HEK293T (cell line): ENCODE measurements around the gene SYT9.

Experiments used
- CTCF ChIA-PET: fragments of 350-600 bp; formaldehyde crosslinking; extraction: SDS; loops from one replicate; lab custom pipeline; 2021; ENCODE audit warnings: antibody characterized with exemption, inconsistent platforms; lab: Yijun Ruan, JAX
- POLR2A ChIA-PET: fragments of 350-600 bp; formaldehyde crosslinking; extraction: SDS; loops from one replicate; lab custom pipeline; 2020; ENCODE audit warnings: antibody characterized with exemption, inconsistent platforms; lab: Yijun Ruan, JAX
- DNase-seq: peaks from one replicate; pipeline ENCODE4 v3.0.0; 2012; ENCODE audit warnings: mixed read lengths; ENCODE audit errors: extremely low spot score
- ARNT ChIP-seq: fragments of 450-650 bp; IDR thresholded peaks from 2 replicates; pipeline ENCODE4 v1.6.1; 2017; ENCODE audit warnings: mild to moderate bottlenecking
- BHLHE40 ChIP-seq: fragments of 450-650 bp; IDR thresholded peaks from 2 replicates; pipeline ENCODE4 v1.6.1; 2016; ENCODE audit warnings: mild to moderate bottlenecking, moderate library complexity, borderline replicate concordance
- CTBP1 ChIP-seq: fragments of 450-650 bp; IDR thresholded peaks from 2 replicates; pipeline ENCODE4 v1.6.1; 2016; ENCODE audit warnings: borderline replicate concordance
- ELF4 ChIP-seq: fragments of 450-650 bp; IDR thresholded peaks from 2 replicates; pipeline ENCODE4 v1.6.1; 2017; ENCODE audit warnings: antibody characterized with exemption
- FOXA1 ChIP-seq: fragments of 450-650 bp; IDR thresholded peaks from 2 replicates; pipeline ENCODE4 v1.6.1; 2016; ENCODE audit warnings: mild to moderate bottlenecking
- FOXK2 ChIP-seq: fragments of 450-650 bp; IDR thresholded peaks from 2 replicates; pipeline ENCODE4 v1.6.1; 2016; ENCODE audit warnings: mild to moderate bottlenecking
- FOXM1 ChIP-seq: fragments of 450-650 bp; IDR thresholded peaks from 2 replicates; pipeline ENCODE4 v1.6.1; 2017; ENCODE audit warnings: mild to moderate bottlenecking, borderline replicate concordance
- HDGF ChIP-seq: fragments of 450-650 bp; IDR thresholded peaks from 2 replicates; pipeline ENCODE4 v1.6.1; 2017; ENCODE audit warnings: antibody characterized with exemption, borderline replicate concordance
- L3MBTL2 ChIP-seq: fragments of 450-650 bp; conservative IDR thresholded peaks from 2 replicates; pipeline ENCODE4 v1.6.1; 2016; ENCODE audit warnings: mild to moderate bottlenecking
- LEF1 ChIP-seq: fragments of 450-650 bp; IDR thresholded peaks from 2 replicates; pipeline ENCODE4 v1.6.1; 2017; ENCODE audit warnings: mild to moderate bottlenecking, borderline replicate concordance
- NFRKB ChIP-seq: fragments of 450-650 bp; IDR thresholded peaks from 2 replicates; pipeline ENCODE4 v1.6.1; 2016; ENCODE audit warnings: mild to moderate bottlenecking, moderate library complexity
- PKNOX1 ChIP-seq: fragments of 450-650 bp; IDR thresholded peaks from 2 replicates; pipeline ENCODE4 v1.6.1; 2016
- SP1 ChIP-seq: fragments of 450-650 bp; IDR thresholded peaks from 2 replicates; pipeline ENCODE4 v1.6.1; 2017
- SUZ12 ChIP-seq: fragments of 450-650 bp; IDR thresholded peaks from 2 replicates; pipeline ENCODE4 v1.6.1; 2016; ENCODE audit warnings: mild to moderate bottlenecking
- TARDBP ChIP-seq: fragments of 450-650 bp; IDR thresholded peaks from 2 replicates; pipeline ENCODE4 v1.6.1; 2016
- ZNF384 ChIP-seq: fragments of 450-650 bp; IDR thresholded peaks from 2 replicates; pipeline ENCODE4 v1.6.1; 2016

Gene SYT9

GRCh38 chr11:7485186-7486097, 233.7 kb downstream of the SYT9 start, which contains the start of gene OLFML1:
OLFML1 (plus strand) TSS chr11:7485506; CDS start chr11:7485876, 370 bp downstream.
- no peak for TF ChIP-seq HDGF
- no peak for TF ChIP-seq FOXA1
- no peak for TF ChIP-seq NFRKB
- TF ChIP-seq BHLHE40: no peak
- no peak for TF ChIP-seq LEF1
- TF ChIP-seq L3MBTL2: no peak
- no peak for TF ChIP-seq ZNF384
- no peak for TF ChIP-seq TARDBP
- TF ChIP-seq ELF4: no peak
- no peak for TF ChIP-seq CTBP1
- TF ChIP-seq FOXK2: no peak
- CTCF ChIA-PET: interaction anchor here (0.7 kb wide), 1 partner anchor 209 kb away, joined by 7 read pairs; no protein-coding TSS in a partner anchor
- DNase-seq: no peak
- POLR2A ChIA-PET: no interaction called here

GRCh38 chr11:7486098-7486780, 234.5 kb downstream of the SYT9 start:
- TF ChIP-seq SUZ12: no peak
- no peak for TF ChIP-seq BHLHE40
- TF ChIP-seq TARDBP: no peak
- no peak for TF ChIP-seq NFRKB
- no peak for TF ChIP-seq L3MBTL2
- TF ChIP-seq HDGF: no peak
- CTCF ChIA-PET: no interaction called here

GRCh38 chr11:7486781-7487140, 235.1 kb downstream of the SYT9 start:
- TF ChIP-seq ARNT (no peak), FOXM1 (no peak), ZNF384 (no peak), CTBP1 (no peak), SP1 (no peak), LEF1 (no peak), HDGF (no peak), ELF4 (no peak), FOXA1 (no peak), TARDBP (no peak), FOXK2 (no peak), PKNOX1 (no peak), NFRKB (no peak), SUZ12 (no peak)
- CTCF ChIA-PET: no interaction called here
- POLR2A ChIA-PET: no interaction called here
- DNase-seq: no peak

More at GRCh38 chr11:7486098-7486780, 234.5 kb downstream of the SYT9 start:
- POLR2A ChIA-PET: no interaction called here
- DNase-seq: no peak

DNA sequence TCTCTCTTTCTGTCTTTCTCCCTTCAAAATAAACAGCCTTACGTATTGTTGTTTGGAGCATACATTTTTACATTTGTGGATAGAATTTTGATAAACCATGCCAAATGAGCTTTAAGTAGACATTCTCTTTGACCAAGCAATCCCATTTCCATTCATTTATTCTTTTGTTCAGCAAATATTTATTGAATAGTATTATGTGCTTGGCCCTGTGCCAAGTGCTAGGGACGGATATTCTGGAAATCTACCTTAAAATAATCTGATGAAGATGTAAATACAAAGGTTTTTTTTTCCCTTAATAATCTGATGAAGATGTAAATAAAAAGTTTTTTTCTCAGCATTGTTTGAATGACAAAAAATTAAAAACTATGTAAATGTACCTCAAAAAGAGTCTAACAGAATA, 235.7 kb downstream of the SYT9 start:
- ChIA-PET CTCF (interaction anchor here (0.7 kb wide), 1 partner anchor 390 kb away, joined by 3 read pairs; no protein-coding TSS in a partner anchor), POLR2A (no interaction called here)
- no peak for DNase-seq
- TF ChIP-seq BHLHE40 (no peak), FOXA1 (no peak), SP1 (no peak), FOXK2 (no peak), FOXM1 (no peak), TARDBP (no peak), ELF4 (no peak), ARNT (no peak), HDGF (no peak), SUZ12 (no peak), L3MBTL2 (no peak), PKNOX1 (no peak), CTBP1 (no peak), NFRKB (no peak), LEF1 (no peak)

- POLR2A ChIA-PET: no interaction called here
- TF ChIP-seq L3MBTL2: no peak
- no peak for TF ChIP-seq SUZ12
- TF ChIP-seq FOXA1: no peak
- TF ChIP-seq NFRKB: no peak
- TF ChIP-seq SP1: no peak
- no peak for TF ChIP-seq ELF4
- no peak for TF ChIP-seq TARDBP
- CTCF ChIA-PET: no interaction called here
These were observed 237.0 kb downstream of the SYT9 start for GRCh38 chr11:7488681-7489080.

GRCh38 chr11:7489376-7489775, 237.7 kb downstream of the SYT9 start:
- ChIA-PET POLR2A (no interaction called here), CTCF (no interaction called here)
- TF ChIP-seq L3MBTL2 (no peak), NFRKB (no peak), ELF4 (no peak), CTBP1 (no peak), SP1 (no peak), ARNT (no peak), TARDBP (no peak), FOXK2 (no peak)
- DNase-seq: no peak

More at GRCh38 chr11:7488681-7489080, 237.0 kb downstream of the SYT9 start:
- DNase-seq: no peak
